MM.1S (cell line): ENCODE results near the gene GIPC1.
"Not testable (repeated sequence)": the region's sequence is repeated elsewhere in the genome, so short reads cannot be mapped to it uniquely, and the experiment has no call there.

Experiments used
- DNase-seq: peaks from one replicate; pipeline ENCODE4 v3.0.0-alpha.2; 2015
- H2AFZ ChIP-seq: fragments of 300-600 bp; sonication (generic); 2 replicates; pipeline ENCODE4 v1.6.0; 2016; ENCODE audit warnings: antibody characterized with exemption, low read length
- H3F3A ChIP-seq: fragments of 300-600 bp; sonication (generic); 2 replicates; pipeline ENCODE4 v1.6.1; 2016; ENCODE audit warnings: mild to moderate bottlenecking, antibody characterized with exemption, low read length, moderate library complexity, mixed read lengths; ENCODE audit not compliant: insufficient read depth
- H3K27ac ChIP-seq: fragments of 300-600 bp; sonication (generic); 2 replicates; pipeline ENCODE4 v1.5.1; 2016; ENCODE audit warnings: mild to moderate bottlenecking, low read length
- H3K27me3 ChIP-seq: fragments of 300-600 bp; sonication (generic); replicated peaks from 2 replicates; pipeline ENCODE4 v1.6.0; 2016; ENCODE audit warnings: low read length; ENCODE audit not compliant: insufficient read depth
- H3K36me3 ChIP-seq: fragments of 300-600 bp; sonication (generic); replicated peaks from 2 replicates; pipeline ENCODE4 v1.6.1; 2016; ENCODE audit warnings: mild to moderate bottlenecking, low read length, mixed read lengths; ENCODE audit not compliant: insufficient read depth
- H3K4me1 ChIP-seq: fragments of 300-600 bp; sonication (generic); 2 replicates; pipeline ENCODE4 v1.6.1; 2016; ENCODE audit warnings: low read length, mixed read lengths
- H3K4me2 ChIP-seq: fragments of 300-600 bp; sonication (generic); 2 replicates; pipeline ENCODE4 v1.6.0; 2016; ENCODE audit warnings: low read depth, low read length
- H3K4me3 ChIP-seq: fragments of 300-600 bp; sonication (generic); 2 replicates; pipeline ENCODE4 v1.5.1; 2016; ENCODE audit warnings: low read length, mixed read lengths
- H3K79me2 ChIP-seq: fragments of 300-600 bp; sonication (generic); 2 replicates; pipeline ENCODE4 v1.6.1; 2016; ENCODE audit warnings: mixed run types, low read length, mixed read lengths
- H3K9ac ChIP-seq: fragments of 300-600 bp; sonication (generic); 2 replicates; pipeline ENCODE4 v1.6.1; 2016; ENCODE audit warnings: low read length, mixed read lengths
- H3K9me2 ChIP-seq: fragments of 300-600 bp; sonication (generic); replicated peaks from 2 replicates; pipeline ENCODE4 v1.6.1; 2016; ENCODE audit warnings: mild to moderate bottlenecking, low read length, mixed read lengths; ENCODE audit not compliant: insufficient read depth
- H3K9me3 ChIP-seq: fragments of 300-600 bp; sonication (generic); replicated peaks from 2 replicates; pipeline ENCODE4 v1.6.1; 2016; ENCODE audit warnings: mild to moderate bottlenecking, low read length, mixed read lengths; ENCODE audit not compliant: insufficient read depth
- H4K20me1 ChIP-seq: fragments of 300-600 bp; sonication (generic); 2 replicates; pipeline ENCODE4 v1.6.1; 2016; ENCODE audit warnings: mild to moderate bottlenecking, low read length, moderate library complexity, mixed read lengths; ENCODE audit not compliant: insufficient read depth
- EZH2 ChIP-seq: fragments of 300-600 bp; sonication (generic); optimal IDR thresholded peaks from 2 replicates; pipeline ENCODE3; 2017; ENCODE audit warnings: low read depth, mild to moderate bottlenecking, antibody characterized with exemption, low read length, mixed read lengths
- EZH2phosphoT487 ChIP-seq: fragments of 300-600 bp; sonication (generic); IDR thresholded peaks from 2 replicates; pipeline ENCODE4 v1.6.1; 2018; ENCODE audit warnings: antibody characterized with exemption, low read length
- TF ChIP-seq, protein P1 (sequence below): fragments of 300-600 bp; sonication (generic); IDR thresholded peaks from 2 replicates; pipeline ENCODE4 v1.5.1; 2016; ENCODE audit warnings: antibody characterized with exemption, low read length, mixed read lengths

The GIPC1 gene

DNA sequence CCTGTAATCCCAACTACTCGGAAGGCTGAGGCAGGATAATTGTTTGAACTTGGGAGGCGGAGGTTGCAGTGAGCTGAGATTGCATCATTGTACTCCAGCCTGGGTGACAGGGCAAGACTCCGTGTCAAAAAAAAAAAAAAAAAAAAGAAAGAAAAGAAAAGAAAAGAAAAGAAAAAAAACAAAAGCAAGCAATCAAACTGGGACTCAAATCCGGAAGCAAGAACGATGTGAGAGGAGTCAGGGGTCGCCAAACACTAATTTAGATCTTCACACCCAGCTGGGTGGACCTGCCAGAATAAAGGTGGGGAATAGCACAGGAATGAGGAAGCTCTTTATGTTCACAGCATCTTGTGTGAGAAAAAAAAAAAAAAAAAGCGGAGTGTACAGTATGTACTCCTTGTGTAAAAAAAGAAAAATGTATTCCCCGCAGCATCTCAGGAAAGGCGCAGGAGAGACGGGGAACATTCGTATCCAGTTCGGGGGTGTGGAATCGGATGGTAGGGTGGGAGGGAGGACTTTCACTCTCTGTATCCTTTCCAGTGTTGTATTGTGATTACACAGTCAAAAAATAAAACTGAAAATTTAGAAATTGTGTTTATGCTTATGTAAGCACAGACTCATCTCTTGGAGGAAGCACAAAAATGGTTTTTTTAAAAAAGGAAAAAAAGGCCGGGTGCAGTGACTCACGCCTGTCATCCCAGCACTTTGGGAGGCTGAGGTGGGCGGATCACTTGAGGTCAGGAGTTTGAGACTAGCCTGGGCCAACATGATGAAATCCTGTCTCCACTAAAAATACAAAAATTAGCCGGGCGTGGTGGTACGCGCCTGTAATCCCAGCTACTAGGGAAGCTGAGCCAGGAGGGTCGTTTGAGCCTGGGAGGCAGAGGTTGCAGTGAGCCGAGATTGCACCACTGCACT is 14.6 kb upstream of the GIPC1 start:
- Histone ChIP-seq H3F3A (peaks cover 28% of the 10 kb centered on the region), H2AFZ (no peak overlapping the region), H3K79me2 (peaks cover 12% of the 10 kb centered on the region), H3K9ac (no peak overlapping the region), H3K9me2 (no peaks in the 10 kb centered on the region), H3K9me3 (no peaks in the 10 kb centered on the region), H3K27me3 (no peaks in the 10 kb centered on the region), H3K36me3 (peaks cover 12% of the 10 kb centered on the region), H3K27ac (no peak overlapping the region), H3K4me3 (no peak overlapping the region), H3K4me2 (no peak overlapping the region), H3K4me1 (peaks cover 14% of the 10 kb centered on the region; the same call in 1 of the 2 replicates), H4K20me1 (0 out of 2 replicates have a peak, but pooled peaks cover 8% of the 10 kb centered on the region)
- no peak for TF ChIP-seq EZH2phosphoT487
- TF ChIP-seq EZH2, result no peak
- DNase-seq, result no peak

- no peak overlapping the region; the same call in 1 of the 2 replicates for H3K27ac ChIP-seq
- no peak overlapping the region for H2AFZ ChIP-seq
- H3K9ac ChIP-seq, result no peak overlapping the region
- H3K27me3 ChIP-seq, result no peaks in the 10 kb centered on the region
- no peaks in the 10 kb centered on the region for H4K20me1 ChIP-seq
- H3K9me2 ChIP-seq, result no peaks in the 10 kb centered on the region
- TF ChIP-seq EZH2 (no peak), EZH2phosphoT487 (no peak)
- TF ChIP-seq, protein P1, sequence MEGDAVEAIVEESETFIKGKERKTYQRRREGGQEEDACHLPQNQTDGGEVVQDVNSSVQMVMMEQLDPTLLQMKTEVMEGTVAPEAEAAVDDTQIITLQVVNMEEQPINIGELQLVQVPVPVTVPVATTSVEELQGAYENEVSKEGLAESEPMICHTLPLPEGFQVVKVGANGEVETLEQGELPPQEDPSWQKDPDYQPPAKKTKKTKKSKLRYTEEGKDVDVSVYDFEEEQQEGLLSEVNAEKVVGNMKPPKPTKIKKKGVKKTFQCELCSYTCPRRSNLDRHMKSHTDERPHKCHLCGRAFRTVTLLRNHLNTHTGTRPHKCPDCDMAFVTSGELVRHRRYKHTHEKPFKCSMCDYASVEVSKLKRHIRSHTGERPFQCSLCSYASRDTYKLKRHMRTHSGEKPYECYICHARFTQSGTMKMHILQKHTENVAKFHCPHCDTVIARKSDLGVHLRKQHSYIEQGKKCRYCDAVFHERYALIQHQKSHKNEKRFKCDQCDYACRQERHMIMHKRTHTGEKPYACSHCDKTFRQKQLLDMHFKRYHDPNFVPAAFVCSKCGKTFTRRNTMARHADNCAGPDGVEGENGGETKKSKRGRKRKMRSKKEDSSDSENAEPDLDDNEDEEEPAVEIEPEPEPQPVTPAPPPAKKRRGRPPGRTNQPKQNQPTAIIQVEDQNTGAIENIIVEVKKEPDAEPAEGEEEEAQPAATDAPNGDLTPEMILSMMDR, result no peak
- H3K4me1 ChIP-seq, result peaks cover 14% of the 10 kb centered on the region; the same call in 1 of the 2 replicates
- no peak overlapping the region for H3K4me2 ChIP-seq
- H3K36me3 ChIP-seq, result no peaks in the 10 kb centered on the region
- no peaks in the 10 kb centered on the region for H3K79me2 ChIP-seq
- H3K4me3 ChIP-seq, result no peak overlapping the region
- peaks cover 7% of the 10 kb centered on the region for H3F3A ChIP-seq
- H3K9me3 ChIP-seq, result no peaks in the 10 kb centered on the region
- no peak for DNase-seq
Observed at GRCh38 chr19:14507704-14508542, 12.0 kb upstream of the GIPC1 start.

DNA sequence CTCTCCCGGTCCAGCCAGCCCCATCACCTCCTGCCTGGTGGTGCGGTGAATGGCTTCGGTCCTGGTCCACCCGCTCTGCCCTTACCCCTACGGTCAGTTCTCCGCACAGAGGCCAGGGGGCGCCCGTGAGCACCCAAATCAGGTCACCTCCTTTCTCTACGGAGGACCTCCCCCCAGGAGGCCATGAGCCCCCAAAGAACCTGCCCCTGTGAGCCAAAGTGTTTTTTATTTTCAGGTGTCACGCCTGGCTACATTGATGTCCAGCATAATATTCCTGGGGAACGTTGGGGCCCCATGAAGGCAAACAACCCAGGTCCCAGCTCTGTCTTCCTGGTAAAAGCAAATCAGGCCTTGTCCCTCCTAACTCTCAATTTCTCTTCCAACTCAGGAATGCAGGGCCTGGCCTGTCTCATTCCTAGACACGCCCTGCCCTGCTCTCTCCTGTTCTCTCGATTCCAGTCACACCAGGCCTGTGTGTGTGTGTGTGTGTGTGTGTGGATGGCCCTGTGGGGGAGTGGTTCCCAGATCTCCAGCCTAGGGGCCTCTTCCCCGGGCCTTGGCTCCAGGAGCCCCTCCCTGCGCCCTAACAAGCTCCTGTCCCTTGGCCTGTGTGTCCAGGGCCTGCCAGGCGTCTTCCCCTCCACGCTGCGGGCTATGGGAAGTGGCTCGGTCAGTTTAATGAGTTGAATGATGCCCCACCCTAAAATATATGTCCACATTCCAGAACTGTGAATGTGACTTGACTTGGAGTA is 9.7 kb upstream of the GIPC1 start:
- 0 out of 2 replicates have a peak, but pooled peaks cover 5% of the 10 kb centered on the region for H3K27me3 ChIP-seq
- no peaks in the 10 kb centered on the region for H3K79me2 ChIP-seq
- H3K4me3 ChIP-seq, result no peak overlapping the region
- no peaks in the 10 kb centered on the region for H4K20me1 ChIP-seq
- H2AFZ ChIP-seq, result no peak overlapping the region
- H3K27ac ChIP-seq, result no peak overlapping the region
- no peak overlapping the region for H3K9ac ChIP-seq
- peaks cover 5% of the 10 kb centered on the region; the same call in 1 of the 2 replicates for H3F3A ChIP-seq
- no peak for DNase-seq
- no peaks in the 10 kb centered on the region for H3K36me3 ChIP-seq
- H3K4me2 ChIP-seq, result no peak overlapping the region
- no peaks in the 10 kb centered on the region for H3K9me3 ChIP-seq
- no peak for TF ChIP-seq EZH2phosphoT487
- TF ChIP-seq, protein P1, result peak; percentile 52
- no peaks in the 10 kb centered on the region for H3K9me2 ChIP-seq
- H3K4me1 ChIP-seq, result peaks cover 14% of the 10 kb centered on the region; the same call in 1 of the 2 replicates

- not testable (repeated sequence) for H3K36me3 ChIP-seq, H3K9me3 ChIP-seq, H3K4me3 ChIP-seq, DNase-seq, H3K9ac ChIP-seq, H3K27ac ChIP-seq, H3K4me2 ChIP-seq, H4K20me1 ChIP-seq, H3F3A ChIP-seq, H3K9me2 ChIP-seq, H3K79me2 ChIP-seq, H2AFZ ChIP-seq, H3K27me3 ChIP-seq
- H3K4me1 ChIP-seq, result peaks cover 14% of the 10 kb centered on the region; the same call in 1 of the 2 replicates
Observed at GRCh38 chr19:14504575-14504974, 8.6 kb upstream of the GIPC1 start.
